ENCODE data around the gene PRIM2. TPM values are rescaled to one million over a fixed set of nuclear protein-coding genes. Genes with fewer than 3 reads are reported as not detected.
"Not testable (repeated sequence)": the region's sequence is repeated elsewhere in the genome, so short reads cannot be mapped to it uniquely, and the experiment has no call there.

PRIM2 gene
- total RNA-seq, 1 experiment from 2014 or later, result 60.0 TPM

DNA sequence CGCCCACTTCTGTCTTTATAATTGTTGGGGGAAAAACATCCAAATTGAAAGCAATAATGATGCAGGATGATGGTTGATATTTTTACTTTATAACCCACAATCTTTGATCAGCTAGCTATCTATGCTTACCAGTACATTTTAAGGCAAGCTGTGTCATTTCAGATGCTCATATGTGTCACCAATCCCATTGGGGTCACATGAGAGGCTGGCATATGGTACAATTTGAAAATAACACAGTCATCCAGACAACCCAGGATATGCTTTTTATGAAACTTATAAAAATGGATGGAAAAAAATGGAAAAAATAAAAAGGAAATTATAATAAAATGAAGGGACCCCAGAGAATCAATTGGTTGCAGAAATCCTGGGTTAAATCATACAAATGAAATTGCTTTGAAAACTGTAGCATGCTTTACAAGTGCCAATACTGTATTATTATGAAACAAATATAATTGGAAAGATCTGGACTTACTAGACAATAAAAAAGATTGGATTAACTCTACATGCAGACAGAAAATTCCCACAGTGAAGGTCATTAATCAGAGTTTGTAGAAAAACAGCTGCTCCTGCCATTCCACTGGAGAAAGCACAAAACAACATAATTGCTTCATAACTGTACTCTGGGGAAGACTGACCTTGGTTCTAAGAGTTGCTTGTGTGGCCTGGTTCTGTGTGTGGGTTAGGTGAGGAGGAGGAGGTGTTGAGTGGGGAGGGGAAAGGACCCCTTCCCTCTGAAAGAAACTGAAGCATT lies 13.3 kb upstream of the PRIM2 start:
- Histone ChIP-seq H3K4me3 (no peak overlapping the region), H3K36me3 (no peaks in the 10 kb centered on the region), H3K27me3 (no peaks in the 10 kb centered on the region), H3K9me3 (no peaks in the 10 kb centered on the region)
- no peak for DNase-seq

DNA sequence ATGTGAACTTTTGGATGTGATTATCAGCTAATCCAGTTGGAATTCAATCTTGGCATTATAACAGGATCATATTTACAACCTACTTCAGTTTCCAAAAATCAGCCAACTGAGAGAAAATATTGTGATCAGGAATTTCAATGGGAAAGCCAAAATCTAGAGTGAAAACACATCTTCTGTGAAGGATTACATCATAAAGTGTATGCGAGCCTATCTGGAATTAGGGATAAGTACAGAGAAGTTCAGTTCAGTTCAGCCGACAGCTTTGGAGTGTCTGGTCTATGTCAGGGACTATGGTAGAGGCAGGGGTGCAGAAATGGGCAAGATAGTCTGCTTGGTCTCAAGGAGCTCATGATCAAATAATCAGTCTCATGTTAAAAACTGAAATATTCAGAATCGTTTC lies 12.3 kb upstream of the PRIM2 start:
- Histone ChIP-seq H3K36me3 (no peaks in the 10 kb centered on the region), H3K27me3 (no peaks in the 10 kb centered on the region), H3K9me3 (no peaks in the 10 kb centered on the region), H3K4me3 (no peak overlapping the region)
- peak; percentile 9 for DNase-seq

DNA sequence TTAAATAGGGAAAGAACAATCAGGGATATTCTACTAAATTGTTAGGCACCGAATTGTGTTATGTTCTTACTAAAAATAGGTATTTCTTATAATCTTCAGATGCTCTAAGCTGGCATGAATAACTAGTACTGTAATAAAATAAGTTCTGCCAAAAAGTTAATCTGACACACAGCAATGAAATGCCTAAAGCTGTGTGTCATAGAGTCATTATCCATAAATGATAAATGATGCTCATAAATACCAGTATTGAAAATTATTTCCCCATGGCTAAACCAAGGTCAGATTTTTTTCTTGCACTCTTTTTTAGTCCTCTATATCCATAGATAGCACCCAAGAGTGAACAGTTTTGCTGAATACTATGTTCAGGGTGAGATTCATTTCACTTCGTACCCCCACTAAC lies 11.7 kb upstream of the PRIM2 start:
- Histone ChIP-seq H3K36me3 (no peaks in the 10 kb centered on the region), H3K27me3 (no peaks in the 10 kb centered on the region), H3K4me3 (no peak overlapping the region), H3K9me3 (no peaks in the 10 kb centered on the region)
- DNase-seq, result no peak

DNA sequence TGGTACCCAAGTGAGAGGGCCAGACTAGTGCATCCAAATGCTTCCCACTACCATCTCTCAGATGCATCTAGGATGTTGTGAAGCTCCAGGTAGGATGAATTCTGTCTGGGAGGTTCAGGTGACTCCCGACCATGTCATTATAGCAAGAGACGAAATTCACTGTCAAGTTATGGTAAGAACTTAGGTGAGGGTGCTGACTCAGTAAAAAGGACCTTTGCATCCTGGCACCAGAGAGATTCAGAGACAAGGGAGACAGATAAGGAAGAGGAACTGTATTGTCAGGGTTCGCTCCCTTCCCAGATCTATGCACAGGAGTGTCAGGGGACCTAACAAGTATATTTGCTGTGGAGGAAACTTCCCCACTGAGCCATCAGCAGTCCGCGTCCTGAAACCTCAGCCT lies 11.2 kb upstream of the PRIM2 start:
- Histone ChIP-seq H3K36me3 (no peaks in the 10 kb centered on the region), H3K27me3 (no peaks in the 10 kb centered on the region), H3K9me3 (no peaks in the 10 kb centered on the region), H3K4me3 (no peak overlapping the region)
- no peak for DNase-seq

DNA sequence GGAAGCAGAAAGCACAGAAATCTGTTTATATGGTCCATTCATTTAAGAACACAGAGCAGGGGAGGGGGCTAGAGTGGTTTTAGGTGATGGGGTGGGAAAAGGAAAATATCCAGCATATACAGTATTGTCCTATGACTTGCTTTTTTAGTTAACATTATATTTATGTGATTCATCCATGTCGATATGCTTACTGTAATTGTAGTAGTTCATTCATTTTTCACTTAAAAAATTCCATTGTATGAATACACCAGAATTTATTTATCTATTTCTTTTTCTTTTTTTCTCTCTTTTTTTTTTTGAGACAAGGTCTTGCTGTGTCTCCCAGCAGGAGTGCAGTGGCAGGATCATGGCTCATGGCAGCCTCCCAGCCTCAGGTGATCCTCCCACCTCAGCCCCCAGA lies 9.6 kb upstream of the PRIM2 start:
- Histone ChIP-seq H3K4me3 (no peak overlapping the region), H3K9me3 (no peaks in the 10 kb centered on the region), H3K27me3 (no peaks in the 10 kb centered on the region), H3K36me3 (no peaks in the 10 kb centered on the region)
- no peak for DNase-seq

DNA sequence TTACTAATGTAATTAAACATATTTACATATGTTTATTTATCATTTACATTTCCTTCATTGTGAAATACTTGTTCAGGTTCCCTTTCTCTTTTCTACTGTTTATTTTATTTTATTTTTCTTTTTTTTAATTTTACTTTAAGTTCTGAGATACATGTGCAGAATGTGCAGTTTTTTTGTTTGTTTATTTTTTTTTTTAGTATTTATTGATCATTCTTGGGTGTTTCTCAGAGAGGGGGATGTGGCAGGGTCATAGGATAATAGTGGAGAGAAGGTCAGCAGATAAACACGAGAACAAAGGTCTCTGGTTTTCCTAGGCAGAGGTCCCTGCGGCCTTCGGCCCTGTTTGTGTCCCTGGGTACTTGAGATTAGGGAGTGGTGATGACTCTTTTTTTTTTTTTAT lies 8.7 kb upstream of the PRIM2 start:
- DNase-seq, H3K36me3 ChIP-seq, H3K27me3 ChIP-seq, H3K9me3 ChIP-seq, H3K4me3 ChIP-seq: not testable (repeated sequence)

DNA sequence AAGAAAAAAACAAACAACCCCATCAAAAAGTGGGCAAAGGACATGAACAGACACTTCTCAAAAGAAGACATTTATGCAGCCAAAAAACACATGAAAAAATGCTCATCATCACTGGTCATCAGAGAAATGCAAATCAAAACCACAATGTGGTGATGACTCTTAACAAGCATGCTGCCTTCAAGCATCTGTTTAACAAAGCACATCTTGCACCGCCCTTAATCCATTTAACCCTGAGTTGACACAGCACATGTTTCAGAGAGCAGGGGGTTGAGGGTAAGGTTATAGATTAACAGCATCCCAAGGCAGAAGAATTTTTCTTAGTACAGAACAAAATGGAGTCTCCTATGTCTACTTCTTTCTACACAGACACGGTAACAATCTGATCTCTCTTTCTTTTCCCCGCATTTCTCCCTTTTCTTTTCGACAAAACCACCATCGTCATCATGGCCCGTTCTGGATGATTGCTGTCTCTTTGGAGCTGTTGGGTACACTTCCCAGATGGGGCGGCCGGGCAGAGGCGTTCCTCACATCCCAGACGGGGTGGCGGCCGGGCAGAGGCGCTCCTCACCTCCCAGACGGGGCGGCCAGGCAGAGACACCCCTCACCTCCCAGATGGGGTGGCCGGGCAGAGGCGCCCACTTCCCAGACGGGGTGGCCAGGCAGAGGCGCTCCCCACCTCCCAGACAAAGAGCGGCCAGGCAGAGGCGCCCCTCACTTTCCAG lies 7.2 kb upstream of the PRIM2 start:
- not testable (repeated sequence) for H3K36me3 ChIP-seq, H3K4me3 ChIP-seq, DNase-seq, H3K9me3 ChIP-seq, H3K27me3 ChIP-seq

DNA sequence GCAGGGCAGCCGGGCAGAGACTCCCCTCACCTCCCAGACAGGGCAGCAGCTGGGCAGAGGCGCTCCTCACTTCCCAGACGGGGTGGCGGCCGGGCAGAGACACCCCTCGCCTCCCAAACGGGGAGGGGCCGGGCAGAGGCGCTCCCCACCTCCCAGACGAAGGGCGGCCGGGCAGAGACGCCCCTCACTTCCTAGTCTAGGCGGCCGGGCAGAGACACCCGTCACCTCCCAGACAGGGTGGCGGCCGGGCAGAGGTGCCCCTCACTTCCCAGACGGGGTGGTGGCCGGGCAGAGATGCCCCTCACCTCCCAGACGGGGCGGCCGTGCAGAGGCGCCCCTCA lies 6.6 kb upstream of the PRIM2 start:
- Histone ChIP-seq H3K9me3 (no peaks in the 10 kb centered on the region), H3K36me3 (no peaks in the 10 kb centered on the region), H3K4me3 (no peak overlapping the region), H3K27me3 (no peaks in the 10 kb centered on the region)
- no peak for DNase-seq

DNA sequence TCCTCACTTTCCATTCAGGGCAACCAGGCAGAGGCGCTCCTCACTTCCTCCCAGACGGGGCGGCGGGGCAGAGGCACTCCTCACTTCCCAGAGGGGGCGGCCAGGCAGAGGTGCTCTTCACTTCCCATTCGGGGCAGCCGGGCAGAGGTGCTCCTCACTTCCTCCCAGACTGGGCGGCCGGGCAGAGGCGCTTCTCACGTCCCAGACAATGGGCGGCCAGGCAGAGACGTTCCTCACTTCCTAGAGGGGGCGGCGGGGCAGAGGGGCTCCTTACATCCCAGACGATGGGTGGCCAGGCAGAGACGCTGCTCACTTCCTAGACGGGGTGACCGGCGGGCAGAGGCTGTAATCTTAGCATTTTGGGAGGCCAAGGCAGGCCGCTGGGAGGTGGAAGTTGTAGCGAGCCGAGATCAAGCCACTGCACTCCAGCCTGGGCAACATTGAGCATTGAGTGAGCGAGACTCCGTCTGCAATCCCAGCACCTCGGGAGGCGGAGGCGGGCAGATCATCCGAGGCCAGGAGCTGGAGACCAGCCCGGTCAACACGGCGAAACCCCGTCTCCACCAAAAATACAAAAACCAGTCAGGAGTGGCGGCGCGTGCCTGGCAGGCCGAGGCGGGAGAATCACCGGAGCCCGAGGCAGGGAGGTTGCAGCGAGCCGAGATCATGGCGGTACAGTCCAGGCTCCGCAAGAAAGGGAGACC lies 6.0 kb upstream of the PRIM2 start:
- not testable (repeated sequence) for H3K36me3 ChIP-seq, H3K9me3 ChIP-seq, DNase-seq, H3K4me3 ChIP-seq, H3K27me3 ChIP-seq

DNA sequence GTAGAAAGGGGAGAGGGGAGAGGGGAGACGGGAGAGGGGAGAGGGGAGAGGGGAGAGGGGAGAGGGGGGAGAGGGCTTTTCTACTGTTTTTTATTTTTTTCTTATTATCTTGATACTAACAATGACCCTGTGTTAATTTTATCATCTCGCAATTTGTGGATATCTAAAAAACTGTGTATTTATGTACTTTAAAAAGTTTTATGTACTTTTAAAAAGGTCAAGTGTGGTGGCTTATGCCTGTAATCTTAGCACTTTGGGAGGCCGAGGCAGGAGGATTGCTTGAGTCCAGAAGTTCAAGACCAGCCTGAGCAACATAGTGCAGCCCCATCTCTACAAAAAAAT lies 5.5 kb upstream of the PRIM2 start:
- no peaks in the 10 kb centered on the region for H3K9me3 ChIP-seq
- no peak overlapping the region for H3K4me3 ChIP-seq
- DNase-seq, result no peak
- no peaks in the 10 kb centered on the region for H3K36me3 ChIP-seq
- H3K27me3 ChIP-seq, result no peaks in the 10 kb centered on the region

DNA sequence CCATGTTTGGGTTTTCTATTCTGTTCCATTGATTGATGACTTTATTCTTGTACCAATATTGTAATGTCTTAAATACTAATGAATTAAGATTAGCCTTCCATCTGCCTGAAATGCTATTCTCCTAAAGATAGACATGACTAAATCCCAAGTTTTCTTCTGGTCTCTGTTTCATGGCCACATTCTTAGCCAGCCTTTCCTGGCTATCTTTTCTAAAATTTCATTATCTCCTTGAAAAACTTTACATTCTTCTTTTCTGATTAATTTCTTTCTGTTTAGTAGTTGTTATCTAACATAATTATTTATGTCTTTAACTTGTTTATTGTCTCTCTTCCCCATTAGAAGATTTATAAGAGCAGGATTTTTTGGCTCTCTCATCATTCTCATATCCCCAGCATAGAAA lies 4.4 kb upstream of the PRIM2 start:
- Histone ChIP-seq H3K27me3 (no peaks in the 10 kb centered on the region), H3K4me3 (no peak overlapping the region), H3K36me3 (no peaks in the 10 kb centered on the region), H3K9me3 (no peaks in the 10 kb centered on the region)
- DNase-seq, result no peak

DNA sequence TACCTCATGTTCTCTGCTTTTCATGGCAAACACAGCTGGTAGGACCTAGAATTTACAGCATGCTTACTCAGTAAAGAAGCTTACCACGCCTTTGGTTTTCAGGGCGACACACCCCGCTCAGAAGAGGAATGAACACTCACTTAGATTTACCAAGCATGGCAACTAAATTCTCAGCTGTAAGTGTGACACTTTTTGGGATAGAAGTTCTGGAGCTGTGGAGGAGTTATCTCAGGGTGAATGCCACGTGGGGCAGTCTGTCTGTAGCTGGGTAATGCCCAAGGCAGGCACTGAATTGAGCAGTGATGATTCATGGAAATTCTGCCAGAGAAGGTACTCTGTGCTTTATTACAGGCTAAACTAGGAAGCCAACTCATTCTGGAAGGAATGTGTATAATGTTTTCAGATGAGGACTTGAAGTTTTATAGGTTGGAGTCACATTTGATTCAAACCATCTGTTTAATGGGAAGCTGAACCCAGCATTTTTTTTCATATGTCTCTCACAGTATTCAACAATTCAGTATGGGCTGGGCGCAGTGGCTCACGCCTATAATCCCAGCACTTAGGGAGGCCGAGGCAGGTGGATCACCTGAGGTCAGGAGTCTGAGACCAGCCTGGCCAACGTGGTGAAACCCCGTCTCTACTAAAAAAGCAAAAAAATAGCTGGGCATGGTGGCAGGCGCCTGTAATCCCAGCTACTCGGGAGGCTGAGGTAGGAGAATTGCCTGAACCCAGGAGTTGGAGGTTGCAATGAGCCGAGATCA lies 3.5 kb upstream of the PRIM2 start:
- Histone ChIP-seq H3K27me3 (no peaks in the 10 kb centered on the region), H3K9me3 (no peaks in the 10 kb centered on the region), H3K4me3 (no peak overlapping the region), H3K36me3 (peaks cover 5% of the 10 kb centered on the region)
- DNase-seq, result peak; percentile 91

DNA sequence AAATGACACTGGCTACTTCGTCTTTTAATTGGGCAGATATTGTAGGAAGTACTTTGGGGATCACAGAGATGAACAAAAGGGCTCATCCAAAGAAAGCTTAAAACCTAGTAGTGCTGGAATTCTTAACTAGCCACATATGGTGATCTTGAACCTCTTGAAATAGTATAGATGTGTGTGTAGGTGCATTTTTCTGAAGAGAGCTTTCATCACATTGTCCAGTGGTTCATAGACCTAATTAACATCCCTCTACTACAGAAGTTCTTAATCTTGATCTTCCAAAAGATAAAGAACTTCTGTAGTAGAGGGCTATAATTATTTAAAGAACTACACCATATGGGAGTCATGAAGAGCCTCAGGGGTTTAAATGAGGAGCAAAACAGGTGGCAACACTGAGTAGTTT lies 2.3 kb upstream of the PRIM2 start:
- DNase-seq, result no peak
- Histone ChIP-seq H3K9me3 (no peaks in the 10 kb centered on the region), H3K4me3 (no peak overlapping the region), H3K27me3 (no peaks in the 10 kb centered on the region), H3K36me3 (peaks cover 18% of the 10 kb centered on the region)

DNA sequence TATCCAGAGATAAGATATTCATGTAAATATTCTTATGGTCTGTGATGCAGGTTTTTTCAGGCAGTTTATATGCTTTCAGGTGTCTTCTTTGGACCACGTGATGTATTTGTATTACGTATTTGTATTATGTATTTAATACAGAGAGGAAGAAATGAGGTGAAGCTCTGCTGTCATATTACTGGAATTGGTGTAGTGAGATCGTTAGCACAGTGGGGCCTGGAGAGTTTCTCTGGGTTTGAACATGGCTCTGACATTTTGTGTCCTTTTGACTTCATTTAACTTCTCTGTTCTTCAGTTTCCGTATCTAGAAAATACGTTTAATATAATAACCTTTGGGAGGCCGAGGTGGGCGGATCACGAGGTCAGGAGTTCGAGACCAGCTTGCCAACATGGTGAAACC lies 1.6 kb upstream of the PRIM2 start:
- no peak for DNase-seq
- peaks cover 25% of the 10 kb centered on the region for H3K36me3 ChIP-seq
- H3K27me3 ChIP-seq, result no peaks in the 10 kb centered on the region
- H3K9me3 ChIP-seq, result no peaks in the 10 kb centered on the region
- H3K4me3 ChIP-seq, result no peak overlapping the region

DNA sequence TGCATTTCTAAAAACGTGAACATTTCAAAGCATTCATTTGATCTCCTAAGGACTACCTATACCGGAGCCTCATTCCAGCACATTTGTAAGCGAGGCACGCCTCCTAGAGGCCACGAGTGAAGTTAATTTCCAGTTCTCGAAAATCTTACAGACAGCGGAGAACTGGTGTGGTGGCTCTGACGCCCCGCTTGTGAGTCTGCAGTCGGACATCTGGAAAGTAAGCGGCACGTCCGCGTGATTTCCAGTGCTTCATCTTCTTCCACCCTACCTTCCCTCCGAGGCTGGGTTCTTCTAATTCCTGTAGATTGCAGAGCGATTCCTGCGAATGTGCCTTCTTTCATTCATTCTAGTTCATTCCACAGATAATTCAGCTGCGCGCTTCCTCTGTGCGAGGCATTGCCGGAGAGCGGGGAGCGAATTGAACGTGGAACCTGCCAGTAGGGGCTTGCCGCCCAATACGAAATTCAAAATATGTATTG lies 810 bp upstream of the PRIM2 start:
- H3K9me3 ChIP-seq, result no peaks in the 10 kb centered on the region
- peak overlapping the region; percentile 81 for H3K4me3 ChIP-seq
- H3K36me3 ChIP-seq, result peaks cover 33% of the 10 kb centered on the region
- no peaks in the 10 kb centered on the region for H3K27me3 ChIP-seq
- DNase-seq, result peak; percentile 75

DNA sequence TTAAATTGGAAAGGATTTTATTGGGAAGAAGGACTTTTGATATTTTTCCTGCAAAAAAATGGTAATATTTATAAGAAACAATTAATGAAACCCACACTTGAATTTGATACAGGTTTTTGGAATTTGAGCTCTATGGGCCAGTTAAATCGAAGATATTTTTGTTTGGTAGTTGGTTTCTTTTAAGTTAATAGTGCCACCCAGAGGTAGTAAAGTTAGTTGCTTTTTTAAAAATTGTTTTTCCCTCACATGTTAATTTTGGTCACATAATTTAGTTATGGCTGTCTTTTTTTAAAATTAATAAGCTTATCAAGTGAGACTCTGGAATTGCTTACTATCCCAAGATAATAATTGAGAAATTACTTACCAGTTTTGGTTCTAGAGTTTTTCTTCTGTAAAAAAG lies 7.1 kb downstream of the PRIM2 start:
- H3K36me3 ChIP-seq, result peaks cover 84% of the 10 kb centered on the region

DNA sequence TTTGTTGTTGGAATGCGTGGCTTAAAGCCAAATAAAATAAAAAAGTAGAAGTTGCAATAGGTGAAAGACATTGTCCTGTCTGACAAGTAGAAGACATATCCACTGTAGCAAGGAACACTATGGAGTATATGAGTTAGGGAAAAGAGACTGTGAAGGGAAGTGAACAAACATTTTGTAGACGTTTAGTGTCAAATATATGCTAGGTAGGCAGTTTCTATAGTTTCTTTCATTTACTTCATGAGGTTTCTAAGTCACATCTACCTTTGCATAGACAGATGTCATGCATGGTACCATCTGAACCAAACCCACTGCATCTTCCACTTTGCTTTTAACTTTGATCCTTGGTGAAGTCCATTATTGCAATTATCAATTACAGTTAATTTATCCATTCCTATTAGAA lies 9.9 kb downstream of the PRIM2 start:
- DNase-seq, result no peak
- Histone ChIP-seq H3K27me3 (no peaks in the 10 kb centered on the region), H3K4me3 (no peak overlapping the region), H3K9me3 (peaks cover 12% of the 10 kb centered on the region), H3K36me3 (peaks cover 78% of the 10 kb centered on the region)

More for the DNA sequence above, 7.1 kb downstream of the PRIM2 start:
- no peaks in the 10 kb centered on the region for H3K27me3 ChIP-seq
- H3K4me3 ChIP-seq, result no peak overlapping the region
- DNase-seq, result no peak
- H3K9me3 ChIP-seq, result no peaks in the 10 kb centered on the region
